HFF-Myc (cell line): ENCODE data around the gene CNOT6.
"Not testable (repeated sequence)": the region's sequence is repeated elsewhere in the genome, so short reads cannot be mapped to it uniquely, and the experiment has no call there.

Experiments
- DNase-seq: peaks from one replicate; pipeline ENCODE4 v3.0.0-alpha.2; 2011; ENCODE audit warnings: low read depth; ENCODE audit errors: extremely low read depth
- H3K4me3 ChIP-seq: replicated peaks from 2 replicates; pipeline ENCODE4 v1.5.1; 2011; ENCODE audit warnings: low read depth, mild to moderate bottlenecking, control low read depth, low read length
- TF ChIP-seq, protein P1 (sequence below): IDR thresholded peaks from 2 replicates; pipeline ENCODE4 v1.5.1; 2012; ENCODE audit warnings: mild to moderate bottlenecking, low read depth, low read length, control low read depth; ENCODE audit errors: missing control alignments

Gene CNOT6

DNA sequence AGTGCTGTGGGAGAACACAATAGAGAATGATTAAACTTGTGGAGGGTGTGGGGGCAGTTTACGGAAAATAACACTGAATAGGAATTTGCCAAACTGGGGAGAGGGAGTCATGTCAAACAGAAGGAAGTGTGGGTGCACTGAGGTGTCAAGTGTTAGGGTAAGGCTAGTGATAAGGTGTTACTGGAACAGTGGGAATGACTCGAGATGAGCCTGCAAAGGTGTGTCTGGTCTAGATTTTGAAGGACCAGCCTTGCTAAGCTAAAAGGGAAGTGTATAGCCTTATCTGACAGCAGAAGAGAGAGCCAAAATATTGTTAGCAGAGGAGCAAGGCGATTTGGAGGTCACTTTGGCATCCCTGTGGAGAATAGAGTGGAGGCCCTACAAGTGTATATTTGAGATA lies 4.2 kb downstream of the CNOT6 start:
- H3K4me3 ChIP-seq, result no peak overlapping the region
- no peak for DNase-seq
- TF ChIP-seq, protein P1, sequence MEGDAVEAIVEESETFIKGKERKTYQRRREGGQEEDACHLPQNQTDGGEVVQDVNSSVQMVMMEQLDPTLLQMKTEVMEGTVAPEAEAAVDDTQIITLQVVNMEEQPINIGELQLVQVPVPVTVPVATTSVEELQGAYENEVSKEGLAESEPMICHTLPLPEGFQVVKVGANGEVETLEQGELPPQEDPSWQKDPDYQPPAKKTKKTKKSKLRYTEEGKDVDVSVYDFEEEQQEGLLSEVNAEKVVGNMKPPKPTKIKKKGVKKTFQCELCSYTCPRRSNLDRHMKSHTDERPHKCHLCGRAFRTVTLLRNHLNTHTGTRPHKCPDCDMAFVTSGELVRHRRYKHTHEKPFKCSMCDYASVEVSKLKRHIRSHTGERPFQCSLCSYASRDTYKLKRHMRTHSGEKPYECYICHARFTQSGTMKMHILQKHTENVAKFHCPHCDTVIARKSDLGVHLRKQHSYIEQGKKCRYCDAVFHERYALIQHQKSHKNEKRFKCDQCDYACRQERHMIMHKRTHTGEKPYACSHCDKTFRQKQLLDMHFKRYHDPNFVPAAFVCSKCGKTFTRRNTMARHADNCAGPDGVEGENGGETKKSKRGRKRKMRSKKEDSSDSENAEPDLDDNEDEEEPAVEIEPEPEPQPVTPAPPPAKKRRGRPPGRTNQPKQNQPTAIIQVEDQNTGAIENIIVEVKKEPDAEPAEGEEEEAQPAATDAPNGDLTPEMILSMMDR, result no peak

DNA sequence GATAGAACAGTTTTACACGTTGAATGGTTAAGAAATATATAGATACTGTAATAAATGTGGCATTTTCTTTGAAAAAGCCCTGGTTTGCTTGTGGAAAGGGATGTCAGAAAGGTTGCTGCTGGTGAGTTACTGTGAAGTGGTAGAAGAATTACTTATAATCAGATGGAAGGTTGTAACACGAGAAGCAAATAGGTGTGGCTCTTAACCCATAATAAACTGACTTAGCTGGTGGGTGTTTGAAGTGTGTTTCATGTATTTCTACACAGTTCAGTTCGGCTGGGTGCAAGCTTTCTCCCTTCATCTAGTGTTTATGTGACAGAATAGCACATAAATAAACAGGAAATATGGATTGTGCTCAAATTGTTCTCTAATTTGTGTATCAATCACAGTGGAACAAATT lies 5.5 kb downstream of the CNOT6 start:
- TF ChIP-seq, protein P1, result no peak

DNA sequence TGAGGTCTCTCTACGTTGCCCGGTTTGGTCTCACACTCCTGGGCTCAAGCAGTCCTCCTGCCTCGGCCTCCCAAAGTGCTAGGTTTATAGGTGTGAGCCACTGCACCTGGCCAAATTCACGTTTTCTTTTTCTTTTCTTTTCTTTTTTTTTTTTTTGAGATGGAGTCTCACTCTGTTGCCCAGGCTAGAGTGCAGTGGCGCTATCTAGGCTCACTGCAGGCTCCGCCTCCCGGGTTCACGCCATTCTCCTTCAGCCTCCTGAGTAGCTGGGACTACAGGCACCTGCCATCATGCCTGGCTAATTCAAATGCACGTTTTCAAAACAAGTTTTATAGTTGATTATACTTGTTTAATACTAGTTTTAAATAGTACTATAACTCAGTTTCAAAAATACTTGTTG lies 6.1 kb downstream of the CNOT6 start:
- DNase-seq, H3K4me3 ChIP-seq: not testable (repeated sequence)

More for the DNA sequence above, 5.5 kb downstream of the CNOT6 start:
- DNase-seq, result no peak
- no peak overlapping the region for H3K4me3 ChIP-seq

DNA sequence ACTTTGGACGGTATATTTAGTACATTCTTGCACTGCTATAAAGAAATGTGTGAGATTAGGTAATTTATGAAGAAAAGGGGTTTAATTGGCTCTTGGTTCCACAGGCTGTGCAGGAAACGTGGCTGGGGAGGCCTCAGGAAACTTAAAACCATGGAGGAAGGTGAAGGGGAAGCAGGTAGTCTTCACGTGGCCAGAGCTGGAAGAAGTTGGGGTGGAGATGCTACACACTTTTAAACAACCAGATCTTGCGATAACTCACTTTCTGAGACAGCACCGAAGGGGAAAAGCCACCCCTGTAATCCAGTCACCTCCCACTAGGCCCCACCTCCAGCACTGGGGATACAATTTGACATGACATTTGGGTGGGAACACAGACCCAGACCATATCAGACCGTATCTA lies 13.5 kb downstream of the CNOT6 start:
- TF ChIP-seq, protein P1, result no peak
- no peak for DNase-seq
- H3K4me3 ChIP-seq, result no peak overlapping the region

DNA sequence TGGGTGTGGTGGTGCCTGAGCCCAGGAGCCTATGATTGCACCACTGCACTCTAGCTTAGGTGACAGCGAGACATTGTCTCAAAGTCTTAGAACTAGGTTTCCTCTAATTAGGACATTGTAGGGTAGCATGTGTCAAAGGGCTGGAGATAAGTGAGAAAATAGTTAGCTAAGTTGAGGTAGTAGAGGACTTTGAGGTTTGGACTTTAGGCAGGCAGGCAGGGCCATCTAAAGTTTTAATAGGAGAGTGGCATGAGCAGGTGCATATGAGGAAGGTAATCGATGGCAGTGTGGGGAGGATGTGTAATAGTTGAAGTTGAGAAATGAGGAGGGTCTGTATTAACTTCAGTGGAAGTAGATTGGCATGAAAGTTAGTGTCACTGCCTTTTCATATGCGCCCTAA lies 21.1 kb downstream of the CNOT6 start:
- no peak overlapping the region for H3K4me3 ChIP-seq
- TF ChIP-seq, protein P1, result no peak
- no peak for DNase-seq

DNA sequence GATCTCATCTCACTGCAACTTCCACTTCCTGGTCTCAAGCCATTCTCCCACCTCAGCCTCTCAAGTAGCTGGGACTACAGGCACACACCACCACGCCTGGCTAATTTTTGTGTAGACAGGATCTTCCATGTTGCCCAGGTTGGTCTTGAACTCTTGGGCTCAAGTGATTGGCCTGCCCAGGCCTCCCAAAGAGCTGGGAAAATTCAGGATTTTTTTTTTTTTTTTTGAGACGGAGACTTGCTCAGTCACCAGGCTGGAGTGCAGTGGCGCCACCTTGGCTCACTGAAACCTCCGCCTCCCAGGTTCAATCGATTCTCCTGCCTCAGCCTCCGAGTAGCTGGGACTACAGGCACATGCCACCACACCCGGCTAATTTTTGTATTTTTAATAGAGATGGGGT lies 21.8 kb downstream of the CNOT6 start:
- H3K4me3 ChIP-seq, DNase-seq: not testable (repeated sequence)

DNA sequence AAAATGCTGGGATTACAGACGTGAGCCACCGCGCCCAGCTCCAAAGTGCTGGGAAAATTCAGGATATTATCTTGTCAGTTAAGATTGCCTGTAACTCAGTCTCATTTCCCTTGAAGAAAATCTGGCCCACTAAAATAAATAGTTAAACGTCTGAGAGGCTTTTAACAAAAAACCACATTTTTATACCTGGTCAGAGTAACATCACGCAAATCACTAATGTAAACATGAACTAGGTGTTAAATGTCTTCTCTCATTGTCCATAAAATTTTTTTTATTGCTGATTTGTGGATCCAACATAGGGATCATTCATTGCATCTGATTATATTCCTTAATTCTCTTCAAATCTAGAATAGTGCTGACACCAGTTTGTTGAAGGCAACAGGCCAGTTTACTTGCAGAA lies 22.3 kb downstream of the CNOT6 start:
- no peak overlapping the region for H3K4me3 ChIP-seq
- TF ChIP-seq, protein P1, result no peak
- DNase-seq, result no peak

DNA sequence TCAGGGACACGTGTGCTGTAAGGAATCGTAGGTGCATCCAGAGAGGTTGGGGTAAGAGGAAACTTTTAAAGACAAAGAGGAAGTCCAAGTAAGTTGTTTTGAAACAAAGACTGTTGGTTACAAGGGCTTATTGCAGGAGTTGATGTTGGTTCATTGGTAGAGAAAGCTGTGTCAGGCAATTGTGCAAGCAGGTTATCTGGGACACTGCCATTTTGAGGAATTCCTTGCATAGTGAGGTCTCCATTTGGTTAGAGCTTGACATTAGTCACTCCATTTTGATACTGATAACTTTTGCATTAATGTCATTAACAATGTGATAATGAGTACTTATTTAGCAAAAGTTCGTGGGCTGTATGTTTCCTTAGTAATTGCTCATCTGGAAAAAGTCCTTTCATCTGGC lies 24.9 kb downstream of the CNOT6 start:
- H3K4me3 ChIP-seq, result no peak overlapping the region
- TF ChIP-seq, protein P1, result no peak
- DNase-seq, result no peak
